ENCODE measurements around the gene CTDP1.
"Not testable (repeated sequence)": the region's sequence is repeated elsewhere in the genome, so short reads cannot be mapped to it uniquely, and the experiment has no call there.

The CTDP1 gene

DNA sequence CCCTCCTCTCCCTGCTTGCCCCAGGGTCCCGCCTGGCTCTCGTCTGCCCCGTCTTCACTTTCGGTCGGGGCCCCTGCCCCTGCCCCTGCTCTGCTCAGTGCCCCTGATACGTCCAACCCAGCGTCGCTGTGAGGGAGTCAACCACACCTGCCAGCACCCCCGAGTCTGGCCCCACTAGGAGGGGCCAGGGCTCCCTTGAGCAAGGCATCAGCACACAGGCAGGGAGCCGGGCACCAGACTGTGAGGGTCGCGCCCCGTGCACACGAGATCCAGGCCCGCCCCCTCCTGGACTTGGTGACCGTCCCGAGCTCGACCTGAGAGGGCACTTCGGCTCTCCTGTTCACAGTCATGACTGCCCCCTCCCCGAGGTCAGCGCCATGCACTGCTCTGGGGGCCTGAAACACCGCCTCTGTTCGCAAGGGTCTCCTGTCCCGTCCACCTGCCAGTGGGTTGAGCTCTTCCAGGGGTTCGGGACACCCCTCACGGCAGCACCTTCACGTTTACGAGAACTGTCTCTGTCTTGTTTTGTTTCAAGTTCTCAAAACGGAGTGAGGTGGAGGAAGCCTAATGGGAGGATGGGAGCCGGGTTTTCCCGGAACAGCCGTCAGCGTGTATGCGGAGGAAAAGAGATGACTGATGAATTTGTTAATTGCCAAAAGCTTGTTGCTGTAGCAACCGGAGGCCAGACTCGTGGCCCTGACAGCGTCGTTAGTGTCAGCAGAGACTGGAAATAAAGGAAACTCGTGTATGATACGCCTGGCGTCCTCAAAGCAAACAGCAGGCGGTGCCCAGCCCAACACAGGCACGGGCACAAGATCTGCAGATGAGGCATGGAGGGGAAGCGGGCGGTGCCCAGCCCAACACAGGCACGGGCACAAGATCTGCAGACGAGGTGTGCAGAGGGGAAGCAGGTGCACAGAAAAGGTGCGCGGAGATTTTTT, 69.9 kb downstream of the CTDP1 start (continued):
- TF ChIP-seq, protein P1, sequence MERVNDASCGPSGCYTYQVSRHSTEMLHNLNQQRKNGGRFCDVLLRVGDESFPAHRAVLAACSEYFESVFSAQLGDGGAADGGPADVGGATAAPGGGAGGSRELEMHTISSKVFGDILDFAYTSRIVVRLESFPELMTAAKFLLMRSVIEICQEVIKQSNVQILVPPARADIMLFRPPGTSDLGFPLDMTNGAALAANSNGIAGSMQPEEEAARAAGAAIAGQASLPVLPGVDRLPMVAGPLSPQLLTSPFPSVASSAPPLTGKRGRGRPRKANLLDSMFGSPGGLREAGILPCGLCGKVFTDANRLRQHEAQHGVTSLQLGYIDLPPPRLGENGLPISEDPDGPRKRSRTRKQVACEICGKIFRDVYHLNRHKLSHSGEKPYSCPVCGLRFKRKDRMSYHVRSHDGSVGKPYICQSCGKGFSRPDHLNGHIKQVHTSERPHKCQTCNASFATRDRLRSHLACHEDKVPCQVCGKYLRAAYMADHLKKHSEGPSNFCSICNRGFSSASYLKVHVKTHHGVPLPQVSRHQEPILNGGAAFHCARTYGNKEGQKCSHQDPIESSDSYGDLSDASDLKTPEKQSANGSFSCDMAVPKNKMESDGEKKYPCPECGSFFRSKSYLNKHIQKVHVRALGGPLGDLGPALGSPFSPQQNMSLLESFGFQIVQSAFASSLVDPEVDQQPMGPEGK (tag by site-specific recombination; IDR thresholded peaks at IDR 0.05): no peak

GRCh38 chr18:79750980-79751571, 71.5 kb downstream of the CTDP1 start:
- no peak overlapping the region for H3K27ac ChIP-seq (ENCODE audit: extremely low read depth, low read depth, low read length)
- TF ChIP-seq ZNF558 (tag by site-specific recombination; IDR thresholded peaks at IDR 0.05) (no peak), GFI1B (tag by site-specific recombination; IDR thresholded peaks at IDR 0.05) (no peak), ZNF677 (tag by site-specific recombination; IDR thresholded peaks at IDR 0.05) (no peak)
- TF ChIP-seq, protein P2, sequence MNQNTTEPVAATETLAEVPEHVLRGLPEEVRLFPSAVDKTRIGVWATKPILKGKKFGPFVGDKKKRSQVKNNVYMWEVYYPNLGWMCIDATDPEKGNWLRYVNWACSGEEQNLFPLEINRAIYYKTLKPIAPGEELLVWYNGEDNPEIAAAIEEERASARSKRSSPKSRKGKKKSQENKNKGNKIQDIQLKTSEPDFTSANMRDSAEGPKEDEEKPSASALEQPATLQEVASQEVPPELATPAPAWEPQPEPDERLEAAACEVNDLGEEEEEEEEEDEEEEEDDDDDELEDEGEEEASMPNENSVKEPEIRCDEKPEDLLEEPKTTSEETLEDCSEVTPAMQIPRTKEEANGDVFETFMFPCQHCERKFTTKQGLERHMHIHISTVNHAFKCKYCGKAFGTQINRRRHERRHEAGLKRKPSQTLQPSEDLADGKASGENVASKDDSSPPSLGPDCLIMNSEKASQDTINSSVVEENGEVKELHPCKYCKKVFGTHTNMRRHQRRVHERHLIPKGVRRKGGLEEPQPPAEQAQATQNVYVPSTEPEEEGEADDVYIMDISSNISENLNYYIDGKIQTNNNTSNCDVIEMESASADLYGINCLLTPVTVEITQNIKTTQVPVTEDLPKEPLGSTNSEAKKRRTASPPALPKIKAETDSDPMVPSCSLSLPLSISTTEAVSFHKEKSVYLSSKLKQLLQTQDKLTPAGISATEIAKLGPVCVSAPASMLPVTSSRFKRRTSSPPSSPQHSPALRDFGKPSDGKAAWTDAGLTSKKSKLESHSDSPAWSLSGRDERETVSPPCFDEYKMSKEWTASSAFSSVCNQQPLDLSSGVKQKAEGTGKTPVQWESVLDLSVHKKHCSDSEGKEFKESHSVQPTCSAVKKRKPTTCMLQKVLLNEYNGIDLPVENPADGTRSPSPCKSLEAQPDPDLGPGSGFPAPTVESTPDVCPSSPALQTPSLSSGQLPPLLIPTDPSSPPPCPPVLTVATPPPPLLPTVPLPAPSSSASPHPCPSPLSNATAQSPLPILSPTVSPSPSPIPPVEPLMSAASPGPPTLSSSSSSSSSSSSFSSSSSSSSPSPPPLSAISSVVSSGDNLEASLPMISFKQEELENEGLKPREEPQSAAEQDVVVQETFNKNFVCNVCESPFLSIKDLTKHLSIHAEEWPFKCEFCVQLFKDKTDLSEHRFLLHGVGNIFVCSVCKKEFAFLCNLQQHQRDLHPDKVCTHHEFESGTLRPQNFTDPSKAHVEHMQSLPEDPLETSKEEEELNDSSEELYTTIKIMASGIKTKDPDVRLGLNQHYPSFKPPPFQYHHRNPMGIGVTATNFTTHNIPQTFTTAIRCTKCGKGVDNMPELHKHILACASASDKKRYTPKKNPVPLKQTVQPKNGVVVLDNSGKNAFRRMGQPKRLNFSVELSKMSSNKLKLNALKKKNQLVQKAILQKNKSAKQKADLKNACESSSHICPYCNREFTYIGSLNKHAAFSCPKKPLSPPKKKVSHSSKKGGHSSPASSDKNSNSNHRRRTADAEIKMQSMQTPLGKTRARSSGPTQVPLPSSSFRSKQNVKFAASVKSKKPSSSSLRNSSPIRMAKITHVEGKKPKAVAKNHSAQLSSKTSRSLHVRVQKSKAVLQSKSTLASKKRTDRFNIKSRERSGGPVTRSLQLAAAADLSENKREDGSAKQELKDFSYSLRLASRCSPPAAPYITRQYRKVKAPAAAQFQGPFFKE (tag by site-specific recombination; IDR thresholded peaks at IDR 0.05; ENCODE audit: borderline replicate concordance): no peak
- no peak overlapping the region for H3K4me3 ChIP-seq (ENCODE audit: low read depth, low read length)
- ChIA-PET POLR2A (no interaction called here), CTCF (no interaction called here)
- no peaks in the 10 kb centered on the region for H3K4me1 ChIP-seq (ENCODE audit: control insufficient read depth, insufficient read depth, low read length)
- peaks cover 0 to 19% of the 10 kb centered on the region in 2 experiments; a peak in 1 of 3 replicates for H3K36me3 ChIP-seq (ENCODE audit: control insufficient read depth in 2 of 2, insufficient read depth in 1 of 2, low read length in 2 of 2)
- no peaks in the 10 kb centered on the region for H3K9me3 ChIP-seq (ENCODE audit: control insufficient read depth, insufficient read depth, low read depth, low read length)

DNA sequence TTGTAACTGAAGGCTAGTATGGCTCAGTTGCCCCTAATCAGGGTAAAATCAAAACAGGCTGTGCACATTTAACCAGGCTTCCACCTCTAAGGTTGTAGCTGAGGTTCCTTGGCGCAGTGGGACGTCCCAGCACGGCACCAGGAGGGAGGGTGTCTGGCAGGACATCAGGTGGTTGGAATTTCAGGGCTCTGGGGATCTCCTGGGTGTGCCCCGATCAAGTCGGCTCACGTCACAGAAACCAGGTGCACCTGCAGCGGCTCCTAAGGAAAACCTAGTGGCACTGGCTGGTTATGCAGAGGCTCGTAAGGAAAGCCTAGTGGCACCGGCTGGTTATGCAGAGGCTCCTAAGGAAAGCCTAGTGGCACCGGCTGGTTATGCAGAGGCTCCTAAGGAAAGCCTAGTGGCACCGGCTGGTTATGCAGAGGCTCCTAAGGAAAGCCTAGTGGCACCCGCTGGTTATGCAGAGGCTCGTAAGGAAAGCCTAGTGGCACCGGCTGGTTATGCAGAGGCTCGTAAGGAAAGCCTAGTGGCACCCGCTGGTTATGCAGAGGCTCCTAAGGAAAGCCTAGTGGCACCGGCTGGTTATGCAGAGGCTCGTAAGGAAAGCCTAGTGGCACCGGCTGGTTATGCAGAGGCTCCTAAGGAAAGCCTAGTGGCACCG, 72.4 kb downstream of the CTDP1 start:
- H3K4me1 ChIP-seq (ENCODE audit: control insufficient read depth, insufficient read depth, low read length); H3K27ac ChIP-seq (ENCODE audit: extremely low read depth, low read depth, low read length); POLR2A ChIA-PET; CTCF ChIA-PET; H3K9me3 ChIP-seq (ENCODE audit: control insufficient read depth, insufficient read depth, low read depth, low read length); H3K4me3 ChIP-seq (ENCODE audit: low read depth, low read length): not testable (repeated sequence)
- H3K36me3 ChIP-seq (ENCODE audit: control insufficient read depth in 2 of 2, insufficient read depth in 1 of 2, low read length in 2 of 2): peaks cover 0 to 19% of the 10 kb centered on the region in 2 experiments; a peak in 1 of 3 replicates

DNA sequence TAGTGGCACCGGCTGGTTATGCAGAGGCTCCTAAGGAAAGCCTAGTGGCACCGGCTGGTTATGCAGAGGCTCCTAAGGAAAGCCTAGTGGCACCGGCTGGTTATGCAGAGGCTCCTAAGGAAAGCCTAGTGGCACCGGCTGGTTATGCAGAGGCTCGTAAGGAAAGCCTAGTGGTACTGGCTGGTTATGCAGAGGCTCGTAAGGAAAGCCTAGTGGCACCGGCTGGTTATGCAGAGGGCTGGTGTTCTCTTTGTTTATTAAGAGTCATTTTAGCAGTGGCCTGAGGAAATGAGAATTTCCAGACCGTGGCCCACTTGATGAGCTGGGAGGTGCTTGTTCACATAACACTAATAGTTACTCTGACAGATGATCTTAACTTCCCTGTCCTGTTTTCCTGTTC, 73.3 kb downstream of the CTDP1 start:
- H3K9me3 ChIP-seq (ENCODE audit: control insufficient read depth, insufficient read depth, low read depth, low read length); POLR2A ChIA-PET; H3K4me1 ChIP-seq (ENCODE audit: control insufficient read depth, insufficient read depth, low read length); H3K4me3 ChIP-seq (ENCODE audit: low read depth, low read length); CTCF ChIA-PET; H3K27ac ChIP-seq (ENCODE audit: extremely low read depth, low read depth, low read length): not testable (repeated sequence)
- peaks cover 0 to 19% of the 10 kb centered on the region in 2 experiments; a peak in 1 of 3 replicates for H3K36me3 ChIP-seq (ENCODE audit: control insufficient read depth in 2 of 2, insufficient read depth in 1 of 2, low read length in 2 of 2)

Measured in HEK293 (cell line).